RCC 7860 (cell line): Measurements from ENCODE around the gene FOXP4.

Experiments
- DNase-seq: peaks from one replicate; pipeline ENCODE4 v3.0.0-alpha.2; 2015; ENCODE audit warnings: low spot score
- FAIRE-seq: peaks from 2 replicates; lab custom pipeline; 2012; peaks lifted over from hg19 to GRCh38; lab: Jason Lieb, UNC

FOXP4 gene

DNA sequence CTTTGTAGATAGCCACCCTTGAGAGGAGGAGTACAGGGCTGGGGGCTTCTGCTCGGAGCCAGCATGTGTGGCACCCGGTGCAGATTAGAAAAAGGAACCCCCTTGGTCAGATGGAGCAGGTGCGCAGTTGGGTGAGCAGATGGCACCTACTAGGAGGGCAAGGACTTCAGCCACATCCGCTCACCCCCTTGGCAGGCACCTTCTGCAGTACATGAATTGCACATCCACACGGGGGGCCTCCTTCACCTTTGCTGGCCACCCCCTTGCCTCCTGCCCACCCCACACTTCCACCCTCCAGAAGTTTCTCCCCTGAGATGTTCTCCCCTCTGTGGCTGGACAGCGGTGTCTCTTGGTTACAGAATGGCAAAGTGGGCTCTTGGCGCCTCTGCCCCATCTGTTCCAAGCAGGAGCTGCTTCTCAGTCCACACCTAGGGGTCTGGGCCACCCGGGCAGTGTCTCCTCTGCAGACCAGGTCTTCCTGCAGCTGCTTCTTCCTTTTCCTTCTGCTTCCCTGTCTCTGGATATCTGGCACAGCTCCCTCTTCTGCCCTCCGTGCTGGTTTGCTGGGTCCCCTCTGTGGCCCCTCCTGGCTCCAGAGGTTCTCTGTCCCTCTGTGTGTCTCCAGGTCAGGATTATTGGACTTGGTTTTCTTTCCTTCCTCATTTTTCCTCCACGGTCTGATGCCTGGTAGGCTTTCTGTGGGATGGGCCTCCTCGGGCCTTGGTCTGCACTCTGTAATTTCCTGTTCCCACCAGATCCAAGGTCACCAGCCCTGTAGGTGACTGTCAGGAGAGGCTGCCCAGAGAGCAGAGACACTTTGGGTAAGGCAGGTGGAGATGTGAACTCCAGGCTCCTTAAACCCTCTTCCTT is 96.1 kb downstream of the FOXP4 start:
- DNase-seq: no peak

DNA sequence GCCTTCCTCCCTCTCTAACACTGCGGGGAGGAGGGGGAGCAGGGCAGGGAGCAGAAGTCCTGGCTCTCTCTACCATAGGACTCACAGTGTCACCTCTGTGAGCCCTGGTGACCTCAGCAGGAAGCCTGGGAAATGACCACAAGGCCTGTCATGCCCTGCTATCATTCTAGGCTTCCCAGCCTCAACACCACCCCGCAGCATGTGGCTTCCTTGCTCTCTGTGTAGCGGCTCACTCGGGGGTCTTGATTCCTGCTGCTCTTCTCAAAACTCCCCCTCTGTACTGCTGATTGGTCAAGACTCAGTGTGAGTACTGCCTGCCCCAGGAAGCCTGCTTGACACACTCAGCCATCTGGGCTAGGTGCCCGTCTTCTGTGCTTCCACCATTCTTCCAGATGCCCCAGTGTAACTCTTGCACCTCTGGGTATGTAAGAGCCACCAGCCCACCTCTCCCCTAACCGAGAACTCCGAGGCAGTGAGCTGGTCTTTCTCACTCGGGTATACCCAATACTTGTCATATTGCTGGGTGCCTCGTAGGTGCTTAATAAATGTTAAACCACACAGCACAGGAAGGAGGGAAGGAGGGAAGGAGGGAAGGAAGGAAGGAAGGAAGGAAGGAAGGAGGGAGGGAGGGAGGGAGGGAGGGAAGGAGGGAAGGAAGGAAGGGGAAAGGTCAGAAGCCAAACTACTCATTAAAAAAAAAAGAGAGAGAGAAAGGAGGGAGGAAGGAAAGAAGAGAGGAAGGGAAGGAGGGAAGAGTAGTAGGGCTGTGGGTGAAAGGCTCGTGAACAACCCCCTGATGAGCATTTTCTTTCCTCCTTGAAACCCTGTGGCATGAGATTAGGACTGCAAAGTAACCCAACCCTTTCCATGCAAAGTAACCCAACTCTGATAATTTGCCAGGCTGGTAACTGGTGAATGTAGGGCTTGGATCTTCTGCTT is 97.0 kb downstream of the FOXP4 start:
- DNase-seq (no peak), FAIRE-seq (no peak)

More for the DNA sequence above, 96.1 kb downstream of the FOXP4 start:
- FAIRE-seq: no peak

DNA sequence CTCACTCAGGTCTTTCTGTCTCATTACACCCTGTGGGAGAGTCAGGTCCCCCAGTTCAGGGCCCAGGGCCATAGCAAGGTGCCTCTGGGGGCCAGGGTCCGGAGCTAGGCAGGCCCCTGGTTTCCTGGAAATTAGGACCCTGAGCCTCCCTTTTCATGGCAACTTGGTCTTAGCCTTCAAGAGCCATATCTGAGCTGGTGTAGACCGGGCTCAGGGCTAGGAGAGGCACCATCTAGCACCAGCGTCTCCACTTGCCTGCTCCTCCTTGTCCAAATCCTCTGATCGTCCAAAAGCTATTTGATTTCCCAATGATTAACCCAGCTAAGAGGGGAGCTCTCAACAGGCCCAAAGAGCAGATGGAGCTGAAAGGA is 97.7 kb downstream of the FOXP4 start:
- no peak for FAIRE-seq
- no peak for DNase-seq

DNA sequence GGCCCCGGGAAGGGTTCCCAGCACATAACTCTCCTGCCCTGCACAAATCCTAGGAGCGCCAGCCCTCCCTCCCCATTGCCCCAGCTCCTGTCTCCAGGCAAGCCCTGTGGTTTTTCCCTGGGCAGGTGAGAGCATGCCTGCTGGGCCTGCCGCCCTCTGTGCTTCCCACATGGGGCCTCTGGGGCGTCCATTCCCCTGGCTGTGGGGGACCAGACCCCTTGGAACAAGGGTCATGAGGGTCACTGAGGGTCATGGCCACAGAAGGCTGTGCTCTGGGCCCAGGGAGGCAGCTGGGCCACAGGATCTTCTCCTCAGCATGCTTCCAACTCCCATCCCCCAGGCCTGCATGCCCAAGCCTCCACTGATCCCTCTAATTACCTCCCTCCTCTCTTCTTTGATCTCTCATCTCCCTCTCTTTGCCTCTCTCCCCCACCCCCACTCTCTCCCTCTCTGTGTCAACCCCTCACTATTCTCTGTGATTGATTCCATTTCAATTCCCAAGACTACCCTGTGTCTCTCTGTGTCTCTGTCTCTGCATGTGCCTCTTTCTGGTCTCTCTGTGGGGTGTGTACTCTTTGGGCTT is 98.2 kb downstream of the FOXP4 start:
- DNase-seq (no peak), FAIRE-seq (no peak)

DNA sequence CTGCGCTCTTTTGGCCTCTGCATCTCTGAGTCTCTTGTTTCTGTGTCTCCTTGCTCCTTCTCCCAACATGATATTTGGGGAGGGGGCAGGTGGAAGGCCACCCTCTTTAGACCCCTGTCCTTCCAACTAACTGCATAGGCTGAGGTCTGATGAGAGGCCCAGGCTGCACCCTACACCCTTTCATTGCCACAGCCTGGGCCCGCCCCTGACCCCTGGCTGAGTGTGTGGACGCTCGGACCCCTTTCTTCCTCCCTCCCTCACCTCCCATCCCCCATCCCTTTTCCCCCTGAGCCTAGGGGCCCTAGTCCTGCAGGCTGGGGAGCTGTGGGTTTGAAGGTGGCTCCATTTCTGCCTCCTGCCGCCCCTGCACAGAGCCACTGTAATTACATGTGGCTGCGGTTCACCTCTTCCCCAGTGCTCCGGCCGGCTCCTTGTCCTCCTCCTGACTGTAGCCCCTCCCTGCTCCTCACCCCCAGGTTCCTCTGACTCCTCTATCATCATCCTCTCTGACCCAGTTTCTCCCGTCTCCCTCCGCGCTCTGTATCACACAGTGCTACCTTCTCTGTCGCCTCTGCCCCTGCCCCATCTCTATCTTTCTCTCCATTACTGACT is 98.9 kb downstream of the FOXP4 start:
- FAIRE-seq: no peak
- no peak for DNase-seq

DNA sequence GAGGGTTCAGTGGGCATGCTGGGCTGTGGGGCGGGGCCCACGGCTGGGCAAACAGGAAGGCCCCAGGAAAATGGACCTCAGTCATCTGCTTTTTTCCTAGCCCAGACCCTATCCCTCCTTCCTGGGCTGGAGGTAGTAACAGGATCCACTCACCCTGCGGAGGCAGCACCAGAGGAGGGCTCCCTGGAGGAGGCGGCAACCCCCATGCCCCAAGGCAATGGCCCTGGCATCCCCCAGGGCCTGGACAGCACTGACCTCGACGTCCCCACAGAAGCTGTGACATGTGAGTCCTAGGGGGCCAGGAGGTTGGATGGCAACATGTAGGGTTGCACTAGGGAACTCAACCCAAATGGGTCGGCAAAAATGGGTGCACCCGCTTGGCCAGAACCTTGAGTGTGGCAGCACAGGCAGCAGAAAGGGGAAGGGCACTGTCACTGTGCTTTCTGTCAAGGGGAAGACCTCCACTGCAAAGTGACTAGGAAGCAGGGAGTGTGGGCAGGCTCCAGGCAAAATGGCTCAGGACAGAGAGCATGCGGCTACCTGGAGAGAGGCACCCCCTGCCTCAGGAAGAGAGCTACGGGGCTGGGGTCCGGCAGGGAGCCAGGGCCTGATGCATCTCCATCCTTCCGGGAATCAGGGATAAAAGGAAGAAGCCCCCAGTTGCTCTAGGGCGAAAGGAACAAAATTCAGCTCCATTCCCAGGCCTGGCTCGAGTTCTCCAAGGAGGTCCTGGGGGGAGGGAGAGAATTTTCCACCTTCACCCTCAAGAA is 100.0 kb downstream of the FOXP4 start:
- FAIRE-seq (no peak), DNase-seq (no peak)

DNA sequence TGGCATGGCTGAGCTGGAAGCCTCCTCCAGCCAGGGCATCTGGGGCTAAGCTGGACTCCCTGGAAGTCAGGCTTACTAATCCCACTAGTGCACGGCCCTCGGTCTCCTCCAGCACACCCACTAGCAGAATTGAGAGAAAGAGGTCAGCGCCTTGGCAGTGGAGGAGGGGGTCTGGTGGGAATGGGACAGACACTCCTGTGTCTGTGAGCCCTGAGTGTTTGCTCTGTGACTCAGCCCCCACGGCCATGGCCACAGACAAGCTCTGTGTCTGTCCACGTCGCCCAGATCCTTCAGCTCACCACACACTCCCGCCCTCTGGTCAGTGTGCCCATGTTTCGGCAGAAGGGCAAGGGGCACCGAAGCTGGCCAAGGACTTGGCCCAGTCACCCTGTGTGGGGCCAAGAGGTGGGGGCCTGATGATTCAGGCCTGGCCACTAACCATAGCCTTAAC is 100.9 kb downstream of the FOXP4 start:
- DNase-seq: peak; percentile 38
- no peak for FAIRE-seq

DNA sequence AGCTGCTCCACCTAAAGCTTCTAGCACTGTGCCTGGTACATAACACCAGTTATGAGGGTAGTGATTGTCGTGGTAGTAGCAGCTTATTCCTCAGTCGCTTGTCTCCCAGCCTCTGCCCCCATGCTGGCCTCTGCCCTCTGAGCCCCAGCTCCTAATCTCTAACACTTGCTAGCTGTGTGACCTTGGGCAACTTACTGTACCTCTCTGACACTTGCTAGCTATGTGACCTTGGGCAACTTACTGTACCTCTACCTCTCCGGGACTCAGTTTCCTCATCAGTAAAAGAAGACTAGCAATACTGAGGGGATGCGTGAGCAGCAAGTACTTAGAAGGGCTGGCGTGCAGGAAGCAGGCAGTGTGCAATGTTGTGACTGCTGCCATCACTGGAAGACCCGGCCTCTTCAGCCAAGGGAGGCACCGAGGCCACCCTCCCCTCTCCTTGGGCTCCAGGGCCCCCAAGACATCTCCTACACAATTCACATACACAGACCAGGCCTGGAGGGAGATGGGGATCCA is 101.9 kb downstream of the FOXP4 start:
- no peak for DNase-seq
- no peak for FAIRE-seq

DNA sequence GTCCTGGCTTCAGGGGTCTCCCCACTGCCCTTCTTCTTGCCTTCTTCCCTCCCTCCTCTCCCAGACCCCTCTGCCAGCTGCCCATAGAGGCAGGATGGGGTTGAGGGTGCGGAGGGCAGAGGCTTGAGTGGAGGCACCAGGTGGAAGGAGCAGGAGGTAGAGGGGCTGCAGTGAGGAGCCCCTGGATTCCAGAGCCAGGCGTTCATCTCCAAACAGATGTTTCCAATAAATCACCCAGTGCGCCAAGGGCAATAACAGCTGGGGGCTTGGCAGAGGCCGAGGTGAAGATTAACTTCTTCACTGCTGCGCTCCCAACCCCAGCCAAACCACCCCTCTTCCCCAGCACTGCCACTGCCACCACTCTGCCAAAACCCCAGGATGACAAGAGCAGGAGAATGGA is 102.7 kb downstream of the FOXP4 start:
- no peak for FAIRE-seq

DNA sequence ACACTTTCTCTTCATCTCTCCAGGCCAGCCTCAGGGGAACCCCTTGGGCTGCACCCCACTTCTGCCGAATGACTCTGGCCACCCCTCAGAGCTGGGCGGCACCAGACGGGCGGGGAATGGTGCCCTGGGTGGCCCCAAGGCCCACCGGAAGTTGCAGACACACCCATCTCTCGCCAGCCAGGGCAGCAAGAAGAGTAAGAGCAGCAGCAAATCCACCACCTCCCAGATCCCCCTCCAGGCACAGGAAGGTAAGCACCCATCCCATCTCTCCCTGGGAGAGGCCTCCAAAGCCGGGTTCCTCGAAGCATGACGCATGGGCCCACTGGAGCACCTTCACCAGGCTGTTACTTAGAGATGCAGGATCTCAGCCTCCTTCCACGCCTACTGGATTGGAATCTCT is 103.4 kb downstream of the FOXP4 start:
- no peak for FAIRE-seq

More for the DNA sequence above, 102.7 kb downstream of the FOXP4 start:
- no peak for DNase-seq

DNA sequence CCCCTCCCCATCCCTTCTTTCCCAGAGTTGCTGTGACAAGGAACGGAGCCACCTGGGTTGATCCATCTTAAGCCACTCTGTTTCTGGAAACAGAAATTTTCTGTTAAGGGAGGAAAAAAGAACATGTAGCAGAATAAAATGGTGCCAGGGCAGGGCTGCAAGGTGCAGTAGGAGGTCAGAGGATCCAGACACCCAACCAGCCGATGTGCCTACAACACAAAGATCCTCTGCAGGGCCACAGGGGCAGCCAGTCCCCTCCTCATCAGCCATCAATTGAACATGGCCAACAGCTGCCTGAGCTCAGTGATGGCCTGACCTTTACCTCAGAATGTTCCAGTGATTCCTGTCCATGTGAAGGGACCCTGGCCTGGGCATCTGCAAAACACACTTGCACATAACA is 103.9 kb downstream of the FOXP4 start:
- DNase-seq: no peak
- no peak for FAIRE-seq

More for the DNA sequence above, 103.4 kb downstream of the FOXP4 start:
- DNase-seq: no peak

DNA sequence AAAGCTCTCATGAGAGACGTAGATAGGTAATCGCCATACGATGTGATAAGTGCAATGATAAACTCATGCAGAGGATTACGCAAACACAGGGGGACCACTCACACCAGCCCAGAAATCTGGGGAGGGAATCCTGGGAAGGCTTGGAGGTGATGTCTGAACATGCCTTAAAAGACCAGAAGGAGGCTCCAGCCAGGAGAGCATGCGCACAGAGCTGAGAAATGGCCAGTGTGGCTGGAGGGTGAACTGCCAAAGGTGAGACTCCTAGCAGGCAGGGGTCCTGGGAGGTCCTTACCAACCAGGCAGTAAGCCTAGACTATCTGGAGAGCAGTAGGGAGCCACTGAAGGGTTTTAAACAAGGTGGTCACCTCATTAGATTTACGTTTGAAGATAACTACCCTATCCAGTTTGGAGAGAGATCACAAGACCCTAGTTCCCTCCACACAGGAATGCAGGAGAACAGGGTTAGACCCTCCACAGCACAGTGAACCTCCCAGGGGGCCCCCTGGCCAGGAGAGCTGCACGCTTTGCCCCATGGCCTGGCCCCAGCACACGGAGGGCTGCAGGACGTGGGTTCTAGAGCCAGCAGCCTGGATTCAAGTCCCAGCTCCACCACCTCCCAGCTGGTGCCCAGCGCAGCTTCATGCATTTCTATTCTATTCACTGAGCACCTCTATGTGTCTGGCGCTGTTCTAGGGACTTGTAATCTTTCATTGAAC is 105.2 kb downstream of the FOXP4 start:
- DNase-seq (no peak), FAIRE-seq (no peak)
